T-helper 2 cell treated with Interferon-gamma antibody and Interleukin-4, amounts not matched to agents 100 ng/mL and 5 ng/mL, for 36 hours (primary cell): ENCODE data around the gene PIP5K1A. TPM values are rescaled to one million over a fixed set of nuclear protein-coding genes. Genes with fewer than 3 reads are reported as not detected.
"Not testable (repeated sequence)": the region's sequence is repeated elsewhere in the genome, so short reads cannot be mapped to it uniquely, and the experiment has no call there.

Source experiments
- intact Hi-C: fragments of 100-400 bp; cut with micrococcal nuclease; formaldehyde crosslinking; loops from one replicate; pipeline ENCODE4 v1.15.1; 2023
- total RNA-seq: library from RNA; stranded (reverse); gene quantifications from 2 replicates; pipeline ENCODE4 v1.2.3, GENCODE V29; 2022

Gene PIP5K1A
- total RNA-seq, 1 donor from 2014 or later: 68.5 TPM

DNA sequence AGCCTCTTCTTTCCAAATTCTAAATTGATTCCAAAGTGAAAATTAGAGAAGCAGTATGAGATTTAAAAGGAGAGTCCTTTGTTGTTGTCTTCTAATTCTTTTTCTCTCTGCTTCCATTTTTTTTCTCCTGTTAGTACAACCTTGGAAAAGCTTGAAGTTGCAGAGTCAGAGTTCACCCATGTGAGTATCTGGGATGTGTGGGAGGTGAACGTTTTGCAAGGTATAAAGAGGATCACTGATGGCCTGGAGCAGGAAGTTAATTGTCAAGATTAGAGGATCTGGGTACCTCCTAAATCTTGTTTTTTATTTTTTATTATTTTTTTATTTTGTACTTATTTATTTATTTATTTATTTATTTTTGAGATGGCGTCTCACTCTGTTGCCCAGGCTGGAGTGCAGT is 48.4 kb downstream of the PIP5K1A start:
- intact Hi-C loops: no loop called here

DNA sequence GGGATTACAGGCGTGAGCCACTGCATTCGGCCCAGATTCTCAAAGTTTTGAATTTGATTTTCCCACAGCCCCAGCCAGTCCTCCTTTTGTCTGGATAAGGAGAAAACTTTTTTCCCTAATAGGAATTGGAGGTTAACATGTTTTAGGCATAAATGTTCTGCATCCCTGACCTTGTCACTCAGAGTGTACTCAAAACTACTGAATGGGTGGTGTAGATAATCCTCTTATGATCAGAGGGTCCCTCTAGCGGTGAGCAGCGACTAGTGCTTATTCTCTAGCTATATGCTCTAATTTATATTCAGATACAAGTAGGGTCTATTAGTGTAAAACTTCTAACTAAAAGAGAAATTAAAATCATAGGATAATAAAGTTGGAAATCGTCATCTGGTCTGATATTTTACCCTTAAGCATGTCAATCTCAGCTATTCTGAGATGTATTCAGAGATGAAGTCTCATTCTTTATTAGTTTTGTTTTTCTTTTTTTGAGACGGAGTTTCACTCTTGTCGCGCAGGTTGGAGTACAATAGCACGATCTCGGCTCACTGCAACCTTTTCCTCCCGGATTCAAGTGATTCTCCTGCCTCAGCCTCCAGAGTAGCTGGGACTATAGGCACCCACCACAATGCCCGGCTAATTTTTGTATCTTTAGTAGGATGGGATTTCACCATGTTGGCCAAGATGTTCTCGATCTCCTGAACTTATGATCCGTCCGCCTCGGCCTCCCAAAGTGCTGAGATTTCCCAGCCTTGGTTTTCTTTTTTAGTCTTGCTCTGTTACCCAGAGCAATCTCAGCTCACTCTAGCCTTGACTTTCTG is 53.5 kb downstream of the PIP5K1A start:
- intact Hi-C loops: loop anchor here (10.0 kb wide), 1 partner anchor 93 kb away; the partner anchor contains the start of gene RFX5

DNA sequence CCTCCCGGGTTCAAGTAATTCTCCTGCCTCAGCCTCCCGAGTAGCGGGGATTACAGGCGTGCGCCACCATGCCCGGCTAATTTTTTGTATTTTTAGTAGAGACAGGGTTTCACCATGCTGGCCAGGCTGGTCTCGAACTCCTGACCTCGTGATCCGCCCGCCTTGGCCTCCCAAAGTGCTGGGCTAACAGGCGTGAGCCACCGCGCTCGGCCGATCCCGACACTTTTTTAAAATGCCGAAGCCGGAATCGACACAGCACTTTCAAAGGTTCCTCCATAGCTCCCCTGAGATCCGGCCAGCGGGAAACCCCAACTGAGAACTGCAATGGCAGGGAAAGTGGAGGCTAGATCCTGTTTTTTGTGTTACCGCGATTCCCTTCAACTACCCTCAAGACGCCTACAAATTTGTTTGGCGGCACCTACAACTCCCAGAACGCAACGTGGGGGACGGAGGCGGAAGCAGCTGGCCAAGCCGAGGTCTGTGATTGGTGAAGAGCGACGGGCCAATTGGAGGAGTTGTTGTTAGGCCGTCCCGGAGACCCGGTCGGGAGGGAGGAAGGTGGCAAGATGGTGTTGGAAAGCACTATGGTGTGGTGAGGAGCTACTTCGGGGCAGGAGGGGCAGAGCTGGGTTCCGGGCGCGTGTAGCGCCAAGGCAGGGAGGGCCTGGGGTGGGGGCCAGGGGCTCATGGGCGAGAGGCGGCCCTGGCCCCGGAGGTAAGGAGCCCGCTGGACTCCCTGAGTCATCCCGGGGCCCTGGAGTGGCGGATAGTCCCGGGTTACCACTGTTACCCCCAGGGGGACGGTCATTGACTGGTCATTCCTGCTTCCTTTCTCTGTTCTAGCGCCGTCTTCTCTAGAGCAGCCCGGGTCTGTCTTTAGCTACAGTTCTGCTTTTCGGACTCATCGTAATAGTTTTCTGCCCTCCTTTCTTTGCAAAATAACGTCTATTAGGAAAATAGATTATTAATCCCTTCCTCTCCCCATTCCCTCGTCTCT is 56.2 kb downstream of the PIP5K1A start, which contains the start of gene PSMD4:
PSMD4 (plus strand) TSS at position 518 of the 997 bp plus-strand sequence; CDS start at position 567, 49 bp downstream.
- intact Hi-C loops: loop anchor here (1.0 to 10.0 kb wide), 4 partner anchors 27 to 90 kb away; partner anchors contain the start of genes PIP5K1A, RFX5 and VPS72

DNA sequence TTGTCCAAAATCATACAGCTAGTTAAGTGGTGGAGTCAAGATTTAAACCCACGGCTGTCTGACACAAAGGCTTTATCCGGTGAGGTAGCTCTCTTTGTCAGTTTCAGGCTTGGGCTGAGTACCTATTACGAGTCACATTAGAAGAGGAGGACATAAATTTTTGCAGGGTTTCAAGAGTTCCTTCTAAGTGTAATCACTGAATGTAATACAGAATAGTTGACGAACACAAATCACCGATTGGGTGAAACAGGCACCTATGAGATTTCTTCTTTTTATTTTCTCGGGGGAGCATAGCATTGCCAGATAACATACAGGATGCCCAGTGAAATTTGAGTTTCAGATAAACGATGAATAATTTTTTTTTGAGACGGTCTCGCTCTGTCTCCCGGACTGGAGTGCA is 57.0 kb downstream of the PIP5K1A start:
- intact Hi-C loops: loop anchor here (2.0 to 10.0 kb wide), 2 partner anchors 65 to 89 kb away; partner anchors contain the start of genes RFX5 and VPS72

DNA sequence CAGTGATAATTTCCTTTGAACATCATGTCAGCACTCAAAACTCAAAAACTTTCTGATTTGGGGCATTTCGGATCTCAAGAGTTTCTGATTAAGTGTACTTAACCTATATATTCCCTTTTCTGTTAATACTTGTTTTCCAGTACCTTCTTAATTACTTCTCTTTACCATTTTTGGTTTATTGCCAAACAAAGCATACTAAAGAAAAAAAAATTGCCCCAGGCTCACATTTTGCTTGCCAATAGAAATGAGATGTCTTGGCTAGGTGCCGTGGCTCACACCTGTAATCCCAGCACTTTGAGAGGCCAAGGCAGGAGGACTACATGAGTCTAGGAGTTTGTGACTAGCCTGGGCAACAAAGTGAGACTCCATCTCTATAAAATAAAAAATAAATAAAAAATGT is 61.0 kb downstream of the PIP5K1A start:
- intact Hi-C loops: loop anchor here (10.0 kb wide), 1 partner anchor 85 kb away; the partner anchor contains the start of gene RFX5

DNA sequence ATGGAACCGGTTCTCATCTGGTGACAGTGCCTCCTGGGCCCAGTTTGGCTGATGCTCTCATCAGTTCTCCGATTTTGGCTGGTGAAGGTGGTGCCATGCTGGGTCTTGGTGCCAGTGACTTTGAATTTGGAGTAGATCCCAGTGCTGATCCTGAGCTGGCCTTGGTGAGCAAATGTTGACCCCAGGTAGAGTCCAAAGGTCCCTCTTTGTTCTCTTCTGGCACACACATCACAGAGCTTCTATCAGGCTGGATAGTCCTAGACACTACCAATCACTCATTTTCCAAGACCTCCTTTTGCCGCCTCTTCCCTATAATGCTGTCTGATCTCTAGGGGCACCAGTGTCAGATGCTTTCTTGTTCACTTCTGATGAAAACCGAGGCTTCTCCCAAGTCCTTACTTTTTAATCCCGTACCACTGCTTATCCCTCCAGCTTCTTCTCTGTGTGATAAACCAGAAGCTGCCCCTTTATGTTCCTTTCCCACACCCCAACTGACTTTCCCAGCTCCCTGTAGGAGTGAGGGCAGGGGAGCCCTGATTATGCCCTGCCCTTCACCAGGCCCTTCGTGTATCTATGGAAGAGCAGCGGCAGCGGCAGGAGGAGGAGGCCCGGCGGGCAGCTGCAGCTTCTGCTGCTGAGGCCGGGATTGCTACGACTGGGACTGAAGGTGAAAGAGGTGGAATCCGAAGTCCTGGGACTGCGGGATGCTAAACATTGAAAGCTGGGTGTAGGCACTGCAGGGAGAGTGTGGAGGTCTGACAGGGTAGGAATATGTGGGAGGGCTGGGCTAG is 67.3 kb downstream of the PIP5K1A start:
- intact Hi-C loops: no loop called here

DNA sequence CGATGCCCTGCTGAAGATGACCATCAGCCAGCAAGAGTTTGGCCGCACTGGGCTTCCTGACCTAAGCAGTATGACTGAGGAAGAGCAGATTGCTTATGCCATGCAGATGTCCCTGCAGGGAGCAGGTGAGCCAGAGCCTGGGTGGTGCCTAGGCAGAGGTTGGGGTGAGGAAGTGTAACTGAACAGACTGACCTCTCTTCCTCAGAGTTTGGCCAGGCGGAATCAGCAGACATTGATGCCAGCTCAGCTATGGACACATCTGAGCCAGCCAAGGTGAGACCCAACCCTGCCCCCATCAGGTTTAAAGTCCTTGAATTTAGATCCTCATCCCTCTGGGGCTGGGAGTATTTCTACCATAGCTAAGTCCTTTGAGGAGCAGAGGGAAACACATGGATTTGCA is 68.0 kb downstream of the PIP5K1A start:
- intact Hi-C loops: no loop called here

DNA sequence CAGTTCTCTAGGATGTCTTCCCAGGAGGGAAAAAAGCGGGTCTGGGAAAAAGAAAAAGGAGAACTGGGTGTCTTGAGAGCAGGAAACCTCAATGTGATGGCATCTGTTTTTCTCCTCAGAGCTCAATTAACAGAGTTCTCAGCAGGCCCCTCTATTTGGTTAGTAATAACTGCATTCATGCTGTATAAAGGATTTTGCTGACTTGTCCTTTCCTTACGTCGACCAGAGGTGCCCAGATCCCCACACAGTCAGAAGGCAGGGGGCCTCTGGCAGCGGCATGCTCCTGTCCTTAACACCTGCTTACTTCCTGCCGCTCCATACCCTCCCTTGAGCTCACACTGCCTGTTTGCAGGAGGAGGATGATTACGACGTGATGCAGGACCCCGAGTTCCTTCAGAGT is 68.5 kb downstream of the PIP5K1A start:
- intact Hi-C loops: no loop called here

DNA sequence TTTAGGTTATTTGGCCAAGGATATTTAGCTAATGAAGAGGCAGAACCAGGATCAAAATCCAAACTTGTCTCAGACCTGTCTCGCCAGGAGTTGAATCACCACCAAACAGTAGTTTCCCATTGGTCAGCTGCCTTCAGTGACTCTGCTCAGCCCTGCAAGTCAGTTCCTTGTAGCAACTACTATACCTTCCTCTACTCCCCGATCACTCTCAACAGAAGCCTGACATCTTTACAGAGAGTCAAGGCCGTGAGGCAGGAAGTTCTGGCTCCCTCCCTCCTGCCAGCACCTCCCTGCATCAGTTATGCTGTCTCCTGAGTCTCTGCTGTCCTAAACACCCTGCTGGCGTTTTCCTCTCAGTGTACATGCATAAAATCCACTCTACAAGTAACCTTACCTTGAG is 69.4 kb downstream of the PIP5K1A start:
- intact Hi-C loops: no loop called here

DNA sequence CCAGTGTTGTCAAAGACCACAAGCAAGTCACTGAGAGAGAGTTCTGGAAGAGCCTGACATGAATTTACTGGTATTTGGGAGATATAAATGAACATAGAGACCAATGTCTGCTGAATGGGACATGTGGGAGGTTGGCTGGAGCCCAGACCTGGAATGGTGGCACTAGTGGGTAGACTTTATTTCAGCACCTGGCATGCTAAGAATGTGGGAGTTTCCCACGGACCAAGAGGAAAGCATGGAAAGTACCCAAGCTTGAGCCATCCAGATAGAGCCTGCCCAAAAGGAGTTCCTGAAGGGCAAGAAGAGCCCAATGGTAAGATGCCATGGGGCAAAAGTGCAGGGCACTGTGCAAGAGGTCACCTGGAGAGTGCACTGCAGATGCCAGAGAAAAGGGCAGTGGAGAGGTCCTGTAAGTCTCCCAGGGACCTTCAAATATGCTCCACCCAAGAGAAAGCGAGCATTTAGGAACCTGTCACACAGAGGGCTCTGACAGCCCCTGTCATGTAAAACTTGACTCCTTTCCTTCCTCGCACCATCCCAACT is 75.6 kb downstream of the PIP5K1A start:
- intact Hi-C loops: no loop called here

DNA sequence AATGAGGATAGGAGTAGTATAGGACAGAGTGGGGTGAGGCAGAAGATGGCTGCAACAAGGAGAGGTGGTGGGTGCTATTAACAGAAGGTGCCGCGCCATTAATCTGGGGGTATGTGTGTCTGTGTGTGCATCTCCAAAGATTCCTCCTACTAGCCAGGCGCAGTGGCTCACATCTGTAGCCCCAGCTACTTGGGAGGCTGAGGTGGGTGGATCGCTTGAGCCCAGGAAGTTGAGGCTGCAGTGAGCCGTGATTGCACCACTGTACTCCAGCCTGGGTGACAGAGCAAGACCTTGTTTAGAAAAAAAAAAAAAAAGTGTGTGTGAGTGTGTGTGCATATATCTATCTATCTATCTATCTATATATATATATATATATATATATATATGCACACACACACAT is 77.0 kb downstream of the PIP5K1A start:
- intact Hi-C loops: not testable (repeated sequence)

DNA sequence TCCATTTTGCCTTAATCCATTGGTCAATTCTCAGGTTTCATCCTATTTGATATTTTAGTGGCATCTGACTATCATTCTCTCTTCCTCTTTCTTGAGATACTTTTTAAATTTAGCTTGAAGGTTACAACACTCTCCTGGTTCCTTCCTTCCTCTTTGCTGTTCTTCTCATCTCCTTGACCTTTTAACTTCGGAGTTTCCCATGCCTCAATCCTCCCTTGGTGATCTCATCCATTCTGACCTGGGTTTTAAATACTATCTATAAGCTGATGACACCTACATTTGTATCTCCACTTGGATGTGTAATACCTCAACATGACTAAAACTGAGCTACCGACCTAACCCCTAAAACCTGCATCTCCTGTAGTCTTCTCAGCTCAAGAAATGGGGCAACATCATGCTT is 78.9 kb downstream of the PIP5K1A start:
- intact Hi-C loops: no loop called here

DNA sequence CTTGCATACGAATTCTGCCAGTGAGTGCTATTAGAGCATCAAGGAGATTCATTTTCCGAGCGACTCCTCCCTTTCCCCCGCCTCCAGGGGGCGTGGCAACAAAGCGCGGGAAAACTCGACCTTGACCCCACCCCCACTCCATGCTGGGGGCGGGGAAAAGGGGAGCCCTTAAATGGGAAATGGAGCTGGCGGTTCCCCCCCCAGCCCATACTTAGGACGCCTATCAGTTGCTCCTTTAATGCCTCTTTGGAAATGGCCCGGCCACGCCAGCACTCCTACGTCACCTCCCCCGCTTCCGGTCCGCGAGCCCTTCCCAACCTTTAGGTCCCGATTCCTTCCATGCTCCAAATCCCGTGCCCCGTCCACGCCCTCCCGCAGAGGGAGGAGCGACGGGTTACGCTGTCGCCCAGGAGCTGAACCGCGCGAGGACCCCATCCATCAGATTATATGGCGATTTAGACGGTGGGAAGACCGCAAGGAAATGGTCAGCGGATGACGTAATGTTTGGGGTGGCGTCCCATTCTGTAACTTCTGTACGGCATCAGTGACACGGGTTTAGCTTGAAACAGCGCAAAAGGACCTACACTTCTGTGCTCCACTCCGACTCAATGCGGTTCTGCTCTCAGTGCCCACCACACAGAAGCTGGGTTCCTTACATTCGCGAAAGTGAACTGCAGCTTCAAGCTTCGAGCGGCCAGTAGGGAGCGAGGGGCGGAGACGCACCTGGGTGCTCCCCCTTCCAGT is 83.0 kb downstream of the PIP5K1A start:
- intact Hi-C loops: loop anchor here (1.0 to 5.0 kb wide), 7 partner anchors 27 to 222 kb away; partner anchors contain the start of genes CDC42SE1, LYSMD1, PI4KB and PSMB4

DNA sequence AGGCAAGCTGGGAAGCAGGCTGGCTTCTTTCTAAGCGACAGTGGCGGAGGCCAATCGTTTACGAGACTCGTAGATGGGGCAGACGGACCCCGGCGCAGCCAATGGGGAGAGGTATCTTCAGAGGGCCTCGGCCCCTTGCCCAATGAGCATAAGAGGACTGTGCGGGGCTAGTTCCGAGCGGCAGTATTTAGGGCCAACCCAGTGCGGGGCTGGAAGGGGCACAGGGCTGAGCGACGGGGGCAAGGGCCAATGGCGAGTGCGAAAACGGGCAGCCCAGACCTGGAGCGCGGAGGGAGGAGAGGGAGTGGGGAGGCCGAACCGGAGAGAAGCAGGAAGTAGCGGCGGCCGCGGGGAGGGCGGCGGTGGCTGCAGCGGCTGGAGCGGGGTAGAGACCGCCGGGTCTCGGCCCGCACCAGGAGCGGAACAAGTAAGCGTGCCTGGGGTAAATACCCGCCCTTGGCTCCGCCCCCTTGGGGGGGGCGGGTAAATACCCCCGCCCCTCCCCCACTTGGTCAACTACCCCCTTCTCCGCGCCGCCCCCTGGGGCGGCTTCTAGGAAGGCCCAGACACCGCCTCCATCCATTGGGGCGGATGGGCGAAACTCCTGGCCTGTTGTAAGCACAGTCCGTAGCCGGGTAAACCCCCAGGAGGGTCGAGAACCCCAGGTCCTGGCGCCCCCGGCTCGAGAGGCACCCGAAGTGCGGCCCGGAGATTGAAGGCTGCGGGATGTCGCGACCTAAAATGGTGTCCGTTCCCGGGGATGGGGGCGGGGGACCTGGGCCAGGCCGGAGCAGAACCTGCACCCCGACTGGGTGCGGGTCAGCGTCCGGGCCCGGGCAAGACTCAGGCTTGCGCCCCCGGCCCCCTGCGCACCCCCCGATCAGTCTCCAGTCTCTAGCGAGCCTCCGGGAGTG is 83.9 kb downstream of the PIP5K1A start, which contains the start of gene ZNF687:
ZNF687 (plus strand) TSS at position 331 of the 914 bp plus-strand sequence. CDS start 3,993 bp downstream, outside the sequence.
- intact Hi-C loops: loop anchor here (1.0 to 5.0 kb wide), 8 partner anchors 28 to 223 kb away; partner anchors contain the start of genes CDC42SE1, GABPB2, LYSMD1 and PI4KB

DNA sequence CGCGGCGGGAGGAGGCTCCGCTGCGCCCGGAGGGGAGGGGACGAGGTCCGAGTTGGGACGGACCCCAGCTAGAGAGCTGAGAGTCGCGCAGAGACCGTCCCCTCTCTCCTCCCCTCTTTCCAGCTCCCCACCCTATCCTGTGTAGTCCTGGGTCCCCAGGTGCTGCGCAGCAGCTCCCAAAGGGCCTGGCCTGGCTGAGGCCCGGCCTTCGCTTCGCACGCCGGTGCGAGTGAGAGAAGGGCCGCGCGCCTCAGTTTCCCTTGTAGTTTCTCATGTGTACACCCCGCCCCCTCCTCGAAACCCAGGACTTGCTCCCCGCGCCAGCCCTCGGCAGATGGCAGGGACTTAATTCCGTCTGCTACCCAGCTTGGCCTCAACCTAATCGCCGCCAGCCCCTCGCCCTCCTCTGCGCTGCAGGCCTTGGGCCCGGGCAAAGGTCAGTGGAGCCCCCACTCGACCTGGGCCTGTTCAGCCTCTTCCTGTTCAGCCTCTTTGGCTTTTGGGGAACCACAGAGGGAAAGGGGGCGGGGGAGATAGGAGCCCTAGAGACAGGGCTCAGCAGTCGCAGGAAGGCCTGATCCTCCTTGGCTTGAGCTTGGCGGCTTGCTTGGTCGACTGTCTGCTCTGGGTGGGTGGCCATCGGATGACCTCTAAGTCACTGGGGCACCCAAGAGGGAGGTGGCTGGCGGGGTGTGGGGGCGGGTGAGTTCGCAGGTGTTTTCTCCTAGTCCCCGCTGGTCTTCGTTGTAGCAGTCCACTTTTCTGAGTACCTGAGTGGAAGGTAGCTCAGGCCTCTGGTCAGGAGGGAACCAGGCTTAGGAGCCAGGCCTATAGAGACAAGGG is 84.8 kb downstream of the PIP5K1A start:
- intact Hi-C loops: loop anchor here (2.0 to 5.0 kb wide), 2 partner anchors 114 to 212 kb away; partner anchors contain the start of genes GABPB2 and PSMB4

DNA sequence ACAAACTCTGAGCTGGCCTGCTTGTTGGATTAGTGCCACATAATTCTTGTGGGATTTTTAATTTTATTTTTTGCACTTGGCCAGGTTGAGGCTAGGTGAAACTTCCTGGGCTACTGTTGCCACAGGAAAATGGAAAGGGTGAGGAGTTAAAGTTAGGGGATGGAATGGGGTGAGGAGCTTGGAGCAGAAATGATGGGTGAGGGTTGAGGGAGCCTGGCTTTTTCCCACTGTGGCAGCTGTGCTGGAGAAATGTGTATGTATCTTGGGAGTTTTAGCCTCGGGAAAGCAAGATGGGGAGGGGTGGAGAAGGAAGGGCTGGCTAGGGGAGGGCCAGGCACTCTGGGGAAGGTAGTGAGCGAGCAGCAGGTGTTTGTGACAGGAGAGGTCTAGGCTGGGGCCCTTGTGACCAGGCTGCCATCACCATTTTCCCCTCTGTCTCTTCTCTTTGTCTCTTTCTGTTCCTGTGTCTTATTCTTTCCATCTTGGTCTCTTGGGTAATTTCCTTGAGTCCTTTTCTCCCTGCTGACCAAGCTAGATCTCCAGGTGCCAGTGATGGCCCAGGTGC is 85.7 kb downstream of the PIP5K1A start:
- intact Hi-C loops: loop anchor here (5.0 kb wide), 1 partner anchor 113 kb away; the partner anchor contains the start of gene PSMB4
